Gastrocnemius medialis (tissue), 4 donors: ENCODE results near the gene CTSA. TPM values are rescaled to one million over a fixed set of nuclear protein-coding genes. Genes with fewer than 3 reads are reported as not detected.
A peak's percentile ranks its signal among the peaks of the same experiment; 100 is the strongest.

ENCODE experiments used
- ATAC-seq, 2 donors: fragments of 150-250 bp; one replicate each; pipeline ENCODE4 v1.9.1; 2016
- DNase-seq, 2 donors: peaks; one replicate each; pipeline ENCODE4 v3.0.0-alpha.2; 2019
- H3K27ac ChIP-seq, 4 donors: fragments of 200-600 bp; sonication (generic); 1 replicate in 1 of 4; 2 replicates in 3 of 4; pipeline ENCODE4 v1.5.1; 2016 to 2018; ENCODE audit warnings: mild to moderate bottlenecking in 2 of 4, moderate library complexity in 1 of 4
- H3K27me3 ChIP-seq, 3 donors: fragments of 200-600 bp; sonication (generic) in 2 of 3; 1 replicate in 1 of 3; 2 replicates in 2 of 3; pipeline versions ENCODE4 v1.5.1 to v1.6.0; 2016 to 2019; ENCODE audit warnings: mild to moderate bottlenecking in 1 of 3, moderate library complexity in 1 of 3
- H3K36me3 ChIP-seq, 2 donors: fragments of 200-600 bp; sonication (generic) in 1 of 2; one replicate each; pipeline ENCODE4 v1.5.1; 2017 to 2018
- H3K4me1 ChIP-seq, 2 donors: fragments of 200-600 bp; sonication (generic) in 1 of 2; one replicate each; pipeline ENCODE4 v1.5.1; 2016 to 2017; ENCODE audit warnings: mild to moderate bottlenecking in 2 of 2
- H3K4me3 ChIP-seq, 4 donors: fragments of 200-600 bp; sonication (generic) in 3 of 4; 1 replicate in 1 of 4; 2 replicates in 3 of 4; pipeline ENCODE4 v1.5.1; 2016 to 2019; ENCODE audit warnings: mild to moderate bottlenecking in 2 of 4
- H3K9me3 ChIP-seq, 3 donors: fragments of 200-600 bp; sonication (generic) in 2 of 3; 1 replicate in 1 of 3; 2 replicates in 2 of 3; pipeline ENCODE4 v1.5.1; 2016 to 2019
- CTCF ChIP-seq, 5 experiments: fragments of 450-650 bp in 3 of 5; fragments of 200-600 bp in 2 of 5; sonication (generic) in 2 of 5; IDR thresholded peaks in 4 of 5; conservative IDR thresholded peaks in 1 of 5; 1 replicate in 4 of 5; 2 replicates in 1 of 5; pipeline ENCODE4 v1.5.1; 2016 to 2019; ENCODE audit warnings: antibody characterized with exemption in 5 of 5, mild to moderate bottlenecking in 3 of 5, moderate library complexity in 3 of 5
- POLR2A ChIP-seq, 2 donors: fragments of 450-650 bp; IDR thresholded peaks; one replicate each; pipeline ENCODE4 v1.6.1; 2017; ENCODE audit warnings: antibody characterized with exemption in 2 of 2, mild to moderate bottlenecking in 2 of 2, moderate library complexity in 2 of 2
- in situ Hi-C, 4 donors: fragments of 200-750 bp; cut with MboI; loops; one replicate each; pipeline versions ENCODE4 v1.15.0 to v1.8.0; 2017; ENCODE audit warnings: low sequenced_read_pairs in 4 of 4
- intact Hi-C: fragments of 100-400 bp; cut with DNase I; formaldehyde crosslinking; loops from one replicate; pipeline ENCODE4 v1.15.1; 2023; ENCODE audit warnings: low total_unique reads
- total RNA-seq, 4 donors: library from RNA; depleted of rRNA; stranded (reverse); fragments of >200 nt; gene quantifications; one replicate each; pipeline versions ENCODE4 v1.1.0 to v1.2.3, GENCODE V29; 2016

CTSA gene
- total RNA-seq, 4 donors from 2014 or later = 21.9 to 59.2 (median 46.2) TPM

GRCh38 chr20:45880988-45881788 is 9.9 kb upstream of the CTSA start, which contains the start of gene ZSWIM1:
Gene ZSWIM1, plus strand, starts transcription at chr20:45881227. Its CDS starts 1,366 bp downstream, at chr20:45882593.
- DNase-seq (peak; percentile 98 to 99), ATAC-seq (peak; percentile 100)
- in situ Hi-C loops = loop anchor here in 1 of 4 donors (10.0 kb wide), 1 partner anchor 86 kb away; the partner anchor contains the start of genes DNTTIP1 and WFDC3
- intact Hi-C loops = loop anchor here (1.0 to 2.0 kb wide), 3 partner anchors 24 to 90 kb away; partner anchors contain the start of genes ACOT8 and ZSWIM3
- peaks cover 9 to 13% of the 10 kb centered on the region in 2 donors for H3K4me1 ChIP-seq
- peak within 1 kb of the TSS; percentile 67 to 70 (median 68) for H3K4me3 ChIP-seq
- peaks cover 0 to 32% of the 10 kb centered on the region in 2 donors for H3K36me3 ChIP-seq
- TF ChIP-seq CTCF (IDR thresholded peaks at IDR 0.05 in 4 of 5, conservative IDR thresholded peaks at IDR 0.05 in 1 of 5) (no peak), POLR2A (IDR thresholded peaks at IDR 0.05) (peak in 1 of 2 donors; percentile 45)
- no peaks in the 10 kb centered on the region for H3K27me3 ChIP-seq
- peak within 1 kb of the TSS; percentile 87 to 95 (median 92) for H3K27ac ChIP-seq
- no peaks in the 10 kb centered on the region for H3K9me3 ChIP-seq

GRCh38 chr20:45882469-45883099 is 8.6 kb upstream of the CTSA start:
- Histone ChIP-seq H3K36me3 (peaks cover 0 to 34% of the 10 kb centered on the region in 2 donors), H3K9me3 (no peaks in the 10 kb centered on the region), H3K4me1 (peaks cover 9 to 13% of the 10 kb centered on the region in 2 donors), H3K27ac (peak overlapping the region in 1 of 4 donors; percentile 95), H3K4me3 (no peak overlapping the region), H3K27me3 (no peaks in the 10 kb centered on the region)
- DNase-seq = no peak
- in situ Hi-C loops (loop anchor here in 1 of 4 donors (10.0 kb wide), 1 partner anchor 88 kb away; the partner anchor contains the start of genes DNTTIP1 and WFDC3), intact Hi-C loops (loop anchor here (2.0 kb wide), 1 partner anchor 52 kb away; the partner anchor contains the start of gene PCIF1)
- ATAC-seq = no peak
- TF ChIP-seq POLR2A (IDR thresholded peaks at IDR 0.05) (no peak), CTCF (IDR thresholded peaks at IDR 0.05 in 4 of 5, conservative IDR thresholded peaks at IDR 0.05 in 1 of 5) (no peak)

- peaks cover 9 to 13% of the 10 kb centered on the region in 2 donors for H3K4me1 ChIP-seq
- no peaks in the 10 kb centered on the region for H3K9me3 ChIP-seq
- peaks cover 0 to 29% of the 10 kb centered on the region in 2 donors for H3K36me3 ChIP-seq
- TF ChIP-seq CTCF (IDR thresholded peaks at IDR 0.05 in 4 of 5, conservative IDR thresholded peaks at IDR 0.05 in 1 of 5) = no peak
- TF ChIP-seq POLR2A (IDR thresholded peaks at IDR 0.05) = no peak
- ATAC-seq (no peak), DNase-seq (no peak)
- intact Hi-C loops (loop anchor here (2.0 kb wide), 1 partner anchor 52 kb away; the partner anchor contains the start of gene PCIF1), in situ Hi-C loops (loop anchor here in 1 of 4 donors (10.0 kb wide), 1 partner anchor 88 kb away; the partner anchor contains the start of genes DNTTIP1 and WFDC3)
- H3K4me3 ChIP-seq = no peak overlapping the region
- H3K27ac ChIP-seq = peak overlapping the region in 1 of 4 donors; percentile 95
- no peaks in the 10 kb centered on the region for H3K27me3 ChIP-seq
Measured at GRCh38 chr20:45883100-45883469, 8.1 kb upstream of the CTSA start.

GRCh38 chr20:45886590-45887345 is 4.4 kb upstream of the CTSA start:
- Histone ChIP-seq H3K36me3 (peaks cover 0 to 25% of the 10 kb centered on the region in 2 donors), H3K9me3 (no peaks in the 10 kb centered on the region), H3K4me1 (peaks cover 16 to 22% of the 10 kb centered on the region in 2 donors), H3K27me3 (no peaks in the 10 kb centered on the region), H3K4me3 (no peak overlapping the region), H3K27ac (no peak overlapping the region)
- ATAC-seq (no peak), DNase-seq (no peak)
- in situ Hi-C loops = loop anchor here in 1 of 4 donors (10.0 kb wide), 1 partner anchor 92 kb away; the partner anchor contains the start of genes DNTTIP1 and WFDC3
- intact Hi-C loops = no loop called here
- TF ChIP-seq CTCF (IDR thresholded peaks at IDR 0.05 in 4 of 5, conservative IDR thresholded peaks at IDR 0.05 in 1 of 5) = no peak
- TF ChIP-seq POLR2A (IDR thresholded peaks at IDR 0.05) = no peak
